Muscle of back (tissue), 11 donors: Measurements from ENCODE around the gene TRIM72. TPM values are rescaled to one million over a fixed set of nuclear protein-coding genes. Genes with fewer than 3 reads are reported as not detected.
"Not testable (repeated sequence)": the region's sequence is repeated elsewhere in the genome, so short reads cannot be mapped to it uniquely, and the experiment has no call there.

Source experiments
- DNase-seq, 3 donors: peaks; one replicate each; pipeline versions ENCODE4 v3.0.0 to v3.0.0-alpha.2; 2013
- polyA plus RNA-seq, 10 donors: library from polyadenylated mRNA; unstranded; fragments of 120-200 nt; gene quantifications; one replicate each; pipeline ENCODE4 v1.2.1, GENCODE V29; 2013; ENCODE audit not compliant: insufficient read length in 10 of 10

The TRIM72 gene
- polyA plus RNA-seq, 10 donors: 36.2 to 79.4 (median 64.6) TPM

- no peak for DNase-seq
Observed at GRCh38 chr16:31189412-31189778, 24.5 kb upstream of the TRIM72 start.

- DNase-seq: no peak
Observed at GRCh38 chr16:31190061-31190460, 23.9 kb upstream of the TRIM72 start.

- DNase-seq: no peak
Observed at GRCh38 chr16:31190818-31191444, 23.0 kb upstream of the TRIM72 start.

- DNase-seq: no peak
Observed at GRCh38 chr16:31191697-31192428, 22.1 kb upstream of the TRIM72 start.

GRCh38 chr16:31192856-31193642 lies 20.9 kb upstream of the TRIM72 start:
- no peak for DNase-seq

- no peak for DNase-seq
Observed at GRCh38 chr16:31193874-31194273, 20.0 kb upstream of the TRIM72 start.

GRCh38 chr16:31194898-31195297 lies 19.0 kb upstream of the TRIM72 start:
- no peak for DNase-seq

- not testable (repeated sequence) for DNase-seq
Observed at GRCh38 chr16:31195861-31196260, 18.1 kb upstream of the TRIM72 start.

- DNase-seq: no peak
Observed at GRCh38 chr16:31196324-31197088, 17.4 kb upstream of the TRIM72 start.

GRCh38 chr16:31198207-31198882 lies 15.6 kb upstream of the TRIM72 start:
- DNase-seq: no peak

- DNase-seq: no peak
Observed at GRCh38 chr16:31199430-31200041, 14.4 kb upstream of the TRIM72 start.

GRCh38 chr16:31200111-31200510 lies 13.8 kb upstream of the TRIM72 start:
- DNase-seq: not testable (repeated sequence)

GRCh38 chr16:31200821-31201568 lies 12.9 kb upstream of the TRIM72 start:
- DNase-seq: no peak

GRCh38 chr16:31201582-31202413 lies 12.1 kb upstream of the TRIM72 start:
- peak in 1 of 3 donors; percentile 42 for DNase-seq

GRCh38 chr16:31202414-31203375 lies 11.2 kb upstream of the TRIM72 start, which contains the start of gene PYCARD:
PYCARD (minus strand) TSS chr16:31202760; CDS start chr16:31202690, 70 bp downstream.
- peak in 1 of 3 donors; percentile 78 for DNase-seq

- no peak for DNase-seq
Observed at GRCh38 chr16:31204871-31205666, 8.8 kb upstream of the TRIM72 start.

GRCh38 chr16:31206776-31207175 lies 7.1 kb upstream of the TRIM72 start:
- no peak for DNase-seq
